Stimulated activated CD8-positive, alpha-beta memory T cell treated with anti-CD3 and anti-CD28 coated beads, Interleukin-4, amount 100 ng/mL, for 24 hours (primary cell): ENCODE measurements around the gene NEDD4L.
"Not testable (repeated sequence)": the region's sequence is repeated elsewhere in the genome, so short reads cannot be mapped to it uniquely, and the experiment has no call there.

Experiments used
- DNase-seq: peaks from one replicate; pipeline ENCODE4 v3.0.0-alpha.2; 2020; ENCODE audit warnings: low read depth

The NEDD4L gene

DNA sequence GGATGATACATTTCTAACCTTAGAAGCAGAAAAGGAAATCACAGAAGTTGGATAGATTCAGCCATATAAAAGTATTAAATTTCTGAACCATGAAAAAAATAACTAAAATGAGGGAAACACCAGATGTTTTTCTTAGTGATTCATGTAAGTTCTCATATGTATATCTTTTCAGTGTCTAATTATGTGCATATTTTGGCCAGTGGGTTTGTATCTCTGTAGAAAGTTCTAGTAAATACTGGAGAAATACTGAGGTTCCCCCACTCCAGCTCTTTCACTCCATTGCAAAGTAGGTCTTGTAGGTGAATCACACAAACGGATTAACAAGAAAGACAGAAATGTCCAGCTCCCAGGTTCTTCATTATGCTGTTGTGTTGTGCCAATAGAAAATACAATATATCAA lies 222.3 kb downstream of the NEDD4L start:
- DNase-seq: no peak

GRCh38 chr18:58267493-58267892 lies 223.5 kb downstream of the NEDD4L start:
- no peak for DNase-seq

DNA sequence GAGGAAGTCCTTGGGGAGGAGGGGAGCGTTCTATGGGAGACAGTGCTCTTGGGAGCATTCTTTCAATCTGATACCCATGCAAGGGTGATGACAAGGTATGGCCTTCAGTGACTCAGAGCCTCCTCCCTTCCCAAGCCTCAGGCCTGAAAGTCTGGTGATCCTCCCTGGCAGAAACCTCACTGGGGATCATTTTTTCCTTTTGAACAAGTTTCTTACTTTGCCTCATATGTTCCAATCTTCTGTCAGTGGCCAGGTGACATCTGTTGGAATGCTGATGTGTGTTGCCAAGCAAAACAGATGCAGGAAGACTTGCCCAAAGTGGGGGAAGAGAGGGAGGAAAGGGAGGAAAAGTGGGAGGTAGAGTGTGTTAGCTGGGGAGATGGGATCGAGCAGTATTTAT lies 224.8 kb downstream of the NEDD4L start:
- no peak for DNase-seq

DNA sequence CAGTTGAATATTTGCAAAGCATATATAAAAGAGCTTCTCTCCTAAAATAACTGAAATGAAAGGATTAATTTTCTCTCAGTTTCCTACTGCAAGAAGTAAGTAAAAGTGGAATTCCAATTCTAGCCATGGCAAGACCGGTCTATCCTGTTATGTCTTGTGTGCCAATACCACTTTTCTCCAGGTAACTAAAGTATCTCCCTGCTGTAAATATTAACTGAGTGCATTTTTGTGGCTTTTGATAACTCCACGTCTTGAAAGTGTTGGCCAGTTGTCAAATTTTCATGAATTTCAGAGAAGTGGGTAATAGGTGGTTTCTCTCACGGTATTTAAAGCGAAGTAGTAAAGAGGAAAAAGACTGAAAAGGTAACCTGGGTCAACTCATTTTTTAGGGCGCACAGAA lies 225.9 kb downstream of the NEDD4L start:
- DNase-seq: no peak

- DNase-seq: no peak
Observed at GRCh38 chr18:58270396-58270795, 226.4 kb downstream of the NEDD4L start.

- no peak for DNase-seq
Observed at GRCh38 chr18:58271770-58272169, 227.7 kb downstream of the NEDD4L start.

- DNase-seq: no peak
Observed at GRCh38 chr18:58272209-58272608, 228.2 kb downstream of the NEDD4L start.

- DNase-seq: no peak
Observed at GRCh38 chr18:58272779-58273435, 228.9 kb downstream of the NEDD4L start.

DNA sequence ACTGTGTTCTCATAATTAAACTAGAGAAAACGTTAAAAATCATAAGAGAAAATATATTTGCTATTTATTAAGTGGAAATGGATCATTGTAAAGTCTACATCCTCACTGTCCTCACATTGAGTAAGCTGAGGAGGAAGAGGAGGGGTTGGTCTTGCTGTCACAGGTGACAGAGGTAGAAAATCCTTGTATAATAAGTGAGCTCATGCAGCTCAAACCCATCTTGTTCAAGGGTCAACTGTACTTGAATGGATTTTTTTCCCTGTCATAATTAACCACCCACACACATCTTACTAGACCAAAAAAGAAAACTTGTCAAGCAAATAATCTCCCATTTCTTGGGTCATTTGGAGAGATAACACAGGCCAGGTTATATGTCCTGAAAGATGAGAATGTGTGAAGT lies 231.2 kb downstream of the NEDD4L start:
- no peak for DNase-seq

- DNase-seq: no peak
Observed at GRCh38 chr18:58276789-58277739, 233.0 kb downstream of the NEDD4L start.

GRCh38 chr18:58279504-58280175 lies 235.6 kb downstream of the NEDD4L start:
- no peak for DNase-seq

- no peak for DNase-seq
Observed at GRCh38 chr18:58280191-58280590, 236.2 kb downstream of the NEDD4L start.

- not testable (repeated sequence) for DNase-seq
Observed at GRCh38 chr18:58282872-58283271, 238.8 kb downstream of the NEDD4L start.

GRCh38 chr18:58284699-58285448 lies 240.8 kb downstream of the NEDD4L start:
- no peak for DNase-seq

GRCh38 chr18:58285449-58286130 lies 241.6 kb downstream of the NEDD4L start:
- no peak for DNase-seq

DNA sequence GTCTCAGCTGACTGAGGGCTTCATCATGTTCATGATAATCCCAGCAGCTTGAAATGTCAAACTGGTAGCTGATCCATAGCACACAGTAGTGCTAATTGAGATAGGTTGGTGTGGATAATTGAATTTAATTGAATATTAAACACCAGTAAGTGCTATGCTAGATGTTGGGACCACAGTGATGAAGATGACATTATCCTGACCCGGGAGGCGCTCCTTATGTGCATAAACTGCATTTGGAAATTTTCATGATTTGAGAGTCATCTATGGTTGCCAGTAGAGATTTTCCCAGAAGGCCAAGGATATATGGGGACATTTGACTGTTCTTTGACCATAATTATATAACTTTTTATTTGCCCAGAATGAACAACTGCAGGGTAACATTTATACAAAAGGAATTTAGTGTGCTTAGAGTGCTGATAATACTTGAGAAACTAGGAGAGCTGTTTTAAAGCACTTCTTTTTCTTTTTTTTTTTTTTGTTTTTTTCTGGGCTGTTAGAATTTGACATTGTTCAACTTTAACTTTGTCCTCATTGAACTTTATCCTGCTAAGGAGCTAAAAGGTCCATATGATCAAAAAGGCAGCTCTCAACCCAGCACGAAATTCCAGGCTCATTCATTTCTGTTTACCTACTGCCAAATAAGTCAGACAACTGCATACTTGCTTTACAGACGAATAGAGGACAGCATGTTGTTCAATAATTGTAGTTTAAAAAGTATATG lies 242.8 kb downstream of the NEDD4L start:
- DNase-seq: no peak

DNA sequence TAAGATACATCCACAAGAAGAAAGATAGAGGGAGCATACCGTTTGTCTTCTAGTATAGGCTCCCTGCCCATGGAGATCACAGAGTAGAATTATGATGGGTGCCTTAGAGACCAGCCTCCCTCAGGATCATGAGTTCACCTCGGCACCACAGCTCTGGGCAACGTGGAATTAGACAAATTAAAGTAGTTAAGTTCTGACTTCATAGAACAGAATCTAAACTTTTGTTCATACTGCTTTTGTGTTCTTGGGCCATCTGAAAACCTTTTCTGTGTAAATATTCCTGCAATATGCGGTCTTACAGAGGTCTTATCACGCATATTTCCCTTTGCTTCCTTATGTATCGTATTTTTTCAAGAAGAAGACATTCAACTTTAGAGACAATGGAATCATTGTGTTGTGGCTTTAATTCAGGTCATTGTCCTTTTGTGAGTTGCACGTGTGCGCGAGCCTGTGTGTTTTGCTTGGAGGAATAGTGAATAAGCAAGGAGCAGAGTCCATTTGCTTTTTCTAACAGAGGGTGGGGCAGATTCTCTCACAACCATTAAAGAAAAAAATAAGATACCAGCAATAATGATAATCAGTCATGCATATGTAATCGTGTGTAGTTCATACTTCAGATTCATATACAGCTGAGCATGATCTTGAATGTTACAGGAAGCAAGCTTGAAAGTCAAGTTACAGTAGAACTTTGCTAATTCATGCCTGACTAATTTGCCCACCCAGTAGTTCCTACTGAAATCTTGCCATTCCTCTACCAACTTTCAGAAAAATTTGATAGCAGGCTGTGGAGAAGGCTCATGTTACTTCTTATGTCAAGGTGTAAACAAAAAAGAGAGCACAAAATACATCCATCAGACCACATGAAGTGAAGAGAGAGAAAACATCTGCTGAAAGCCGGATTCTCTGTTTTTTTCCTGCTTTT lies 243.6 kb downstream of the NEDD4L start:
- no peak for DNase-seq

DNA sequence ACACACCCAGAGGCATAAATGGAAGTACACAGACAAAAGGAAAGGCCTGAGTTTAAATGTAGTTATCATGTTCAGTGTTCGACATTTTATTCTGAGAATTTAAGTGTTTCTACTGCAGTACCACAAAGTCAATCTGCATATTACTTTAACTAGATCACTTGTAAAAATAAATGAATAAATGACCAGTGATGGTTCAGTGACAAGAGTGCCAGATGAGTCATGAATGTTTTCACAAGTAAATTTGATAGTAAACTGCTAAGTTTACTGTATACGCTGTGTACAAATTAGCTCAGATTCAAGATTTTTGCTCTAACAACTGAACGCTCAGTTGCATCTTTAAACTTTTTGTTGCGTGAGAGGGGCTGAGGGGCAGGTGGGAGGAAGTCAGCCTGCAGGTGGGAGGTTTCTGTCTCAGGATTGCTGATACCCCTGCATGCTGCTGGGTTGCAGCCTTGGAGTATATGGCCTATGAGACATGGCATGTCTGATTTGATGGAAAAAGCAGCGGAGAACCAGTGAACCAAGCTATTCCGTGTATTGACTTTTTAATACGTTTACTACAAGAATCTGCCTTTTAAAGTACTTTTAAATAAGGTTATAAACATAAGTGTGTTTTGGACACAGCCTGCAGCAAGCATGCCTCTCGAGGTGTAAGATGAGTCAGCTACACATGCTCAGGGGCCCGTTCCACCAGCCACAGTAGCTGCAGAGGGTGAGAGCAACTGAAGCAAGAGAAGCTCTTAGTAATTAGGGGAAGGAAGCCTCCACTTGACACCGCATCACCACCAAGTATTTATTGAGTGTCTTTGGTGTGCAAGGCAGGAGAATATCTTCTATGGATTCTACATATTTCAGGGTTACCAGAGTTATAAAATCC lies 245.1 kb downstream of the NEDD4L start:
- DNase-seq: no peak
